DMS53 (cell line): ENCODE results near the gene SLC1A5.

ENCODE experiments used
- DNase-seq: peaks from one replicate; lab custom pipeline; 2025; lab: John Stamatoyannopoulos, UW

SLC1A5 gene

DNA sequence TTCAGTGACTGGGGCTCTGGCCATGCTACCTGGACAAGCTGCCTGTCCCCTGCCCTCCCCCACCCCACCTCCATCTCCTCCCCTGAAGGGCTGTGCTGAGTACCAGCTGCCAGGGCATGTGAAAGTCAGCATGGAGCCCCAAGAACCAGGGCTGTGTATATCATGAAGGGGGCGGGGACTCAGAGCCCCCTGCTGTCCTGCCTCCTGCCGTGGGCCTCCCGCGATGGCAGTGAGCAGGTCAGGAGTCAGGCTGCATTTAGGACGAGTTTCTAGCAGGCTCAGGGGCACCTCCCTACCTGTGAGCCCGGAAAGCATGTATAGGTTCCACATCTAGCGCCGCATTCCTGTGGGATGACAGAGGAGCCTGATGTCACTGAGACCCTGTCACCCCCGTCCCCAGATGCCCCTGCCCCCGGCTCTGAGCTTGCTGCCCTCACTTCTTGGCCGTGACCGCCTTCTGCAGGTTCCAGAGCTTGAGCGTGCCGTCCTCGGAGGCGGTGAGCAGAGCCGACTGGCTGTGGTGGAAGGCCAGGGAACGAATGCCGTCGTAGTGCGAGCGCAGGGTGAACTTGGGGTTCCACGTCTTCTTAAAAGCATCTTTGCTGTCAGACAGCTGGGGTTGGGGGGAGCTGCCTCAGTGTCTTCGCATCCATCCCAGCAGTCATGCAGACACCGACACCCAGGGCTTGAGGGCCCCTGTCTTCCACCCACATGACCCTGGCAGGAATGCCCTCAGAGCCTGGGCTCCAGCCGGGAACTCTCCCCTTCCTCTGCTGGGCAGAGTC is 63.2 kb downstream of the SLC1A5 start:
- DNase-seq, result no peak
